Measurements from ENCODE around the gene SLC7A5.

Gene SLC7A5

DNA sequence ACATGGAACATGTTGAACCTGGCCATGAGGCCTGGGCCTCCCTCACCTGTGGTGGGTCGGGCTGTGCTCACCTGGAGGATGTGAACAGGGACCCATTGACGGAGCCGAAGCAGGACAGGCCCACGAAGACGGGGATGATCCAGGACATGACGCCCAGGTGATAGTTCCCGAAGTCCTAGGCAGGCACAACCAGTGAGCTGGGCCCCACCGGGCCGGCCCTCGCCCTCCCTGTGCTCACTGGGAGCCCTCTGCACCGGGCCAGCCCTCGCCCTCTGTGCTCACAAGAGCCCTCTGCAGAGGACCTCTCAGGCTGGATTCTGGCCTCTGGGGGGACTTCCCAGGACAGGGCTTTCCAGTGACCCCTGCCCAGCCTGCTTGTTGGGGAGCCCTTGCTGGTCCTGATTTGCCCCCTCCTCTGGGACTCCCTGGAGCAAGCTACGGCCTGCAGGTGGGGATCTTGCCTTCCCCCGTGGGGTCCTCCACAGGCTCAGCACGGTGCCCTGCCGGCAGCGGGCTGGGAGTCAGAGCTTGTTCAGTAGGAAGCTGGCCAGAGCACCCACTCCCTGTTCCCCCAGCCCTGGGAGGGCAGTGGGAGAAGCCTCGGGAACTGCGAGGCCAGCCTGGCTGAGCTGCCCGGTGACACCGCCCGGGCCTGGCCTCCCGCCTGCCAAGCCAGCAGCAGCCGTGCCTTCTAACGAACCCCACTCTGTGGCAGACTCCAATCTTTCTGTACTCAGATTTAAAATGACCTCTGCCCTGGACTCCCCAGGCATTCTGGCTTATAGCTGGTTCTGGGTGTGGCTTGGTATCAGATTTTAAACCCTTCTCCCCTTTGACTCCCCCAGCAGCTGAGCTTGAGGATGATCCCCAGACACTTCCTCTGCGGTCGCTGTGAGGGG is 30.4 kb downstream of the SLC7A5 start:
- DNase-seq (ENCODE audit: low read depth) = no peak
- TF ChIP-seq, protein P1, sequence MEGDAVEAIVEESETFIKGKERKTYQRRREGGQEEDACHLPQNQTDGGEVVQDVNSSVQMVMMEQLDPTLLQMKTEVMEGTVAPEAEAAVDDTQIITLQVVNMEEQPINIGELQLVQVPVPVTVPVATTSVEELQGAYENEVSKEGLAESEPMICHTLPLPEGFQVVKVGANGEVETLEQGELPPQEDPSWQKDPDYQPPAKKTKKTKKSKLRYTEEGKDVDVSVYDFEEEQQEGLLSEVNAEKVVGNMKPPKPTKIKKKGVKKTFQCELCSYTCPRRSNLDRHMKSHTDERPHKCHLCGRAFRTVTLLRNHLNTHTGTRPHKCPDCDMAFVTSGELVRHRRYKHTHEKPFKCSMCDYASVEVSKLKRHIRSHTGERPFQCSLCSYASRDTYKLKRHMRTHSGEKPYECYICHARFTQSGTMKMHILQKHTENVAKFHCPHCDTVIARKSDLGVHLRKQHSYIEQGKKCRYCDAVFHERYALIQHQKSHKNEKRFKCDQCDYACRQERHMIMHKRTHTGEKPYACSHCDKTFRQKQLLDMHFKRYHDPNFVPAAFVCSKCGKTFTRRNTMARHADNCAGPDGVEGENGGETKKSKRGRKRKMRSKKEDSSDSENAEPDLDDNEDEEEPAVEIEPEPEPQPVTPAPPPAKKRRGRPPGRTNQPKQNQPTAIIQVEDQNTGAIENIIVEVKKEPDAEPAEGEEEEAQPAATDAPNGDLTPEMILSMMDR (conservative IDR thresholded peaks at IDR 0.05; ENCODE audit: low read depth, low read length) = no peak

DNA sequence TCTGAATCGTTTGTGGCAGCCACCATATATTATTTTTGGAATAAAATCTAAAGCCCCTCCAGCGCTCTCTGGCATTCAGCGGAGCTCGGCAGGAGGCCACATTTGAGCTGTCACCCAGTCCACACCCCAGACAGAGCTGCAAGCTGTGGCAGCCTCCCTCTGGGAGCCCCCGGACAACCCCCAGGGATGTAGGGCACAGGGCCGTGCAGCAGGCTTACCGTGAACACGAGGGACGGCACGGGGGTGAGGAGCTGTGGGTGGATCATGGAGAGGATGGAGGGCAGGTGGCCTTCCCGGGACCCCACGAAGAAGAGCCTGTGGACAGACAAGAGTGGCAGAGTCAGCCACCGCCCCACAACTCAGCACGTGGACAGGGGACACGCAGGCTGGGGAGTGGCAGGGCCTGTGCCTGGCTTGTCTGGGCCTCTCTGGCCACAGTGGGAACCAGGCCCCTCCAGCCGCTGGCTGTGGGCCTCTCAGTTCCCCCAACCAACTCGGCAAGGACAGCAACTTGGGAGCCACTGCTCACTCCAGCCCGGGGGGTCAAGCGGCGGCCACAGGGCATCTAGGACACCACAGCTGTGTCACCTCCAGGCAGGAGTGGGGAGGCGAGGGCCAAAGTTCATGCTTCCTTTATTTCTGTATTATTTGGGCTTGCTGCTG is 31.5 kb downstream of the SLC7A5 start:
- no peak for DNase-seq (ENCODE audit: low read depth)
- H3K4me3 ChIP-seq (ENCODE audit: low read length) = no peak overlapping the region
- TF ChIP-seq, protein P1 (conservative IDR thresholded peaks at IDR 0.05; ENCODE audit: low read depth, low read length) = no peak

More for the DNA sequence above, 30.4 kb downstream of the SLC7A5 start:
- no peak overlapping the region for H3K4me3 ChIP-seq (ENCODE audit: low read length)

DNA sequence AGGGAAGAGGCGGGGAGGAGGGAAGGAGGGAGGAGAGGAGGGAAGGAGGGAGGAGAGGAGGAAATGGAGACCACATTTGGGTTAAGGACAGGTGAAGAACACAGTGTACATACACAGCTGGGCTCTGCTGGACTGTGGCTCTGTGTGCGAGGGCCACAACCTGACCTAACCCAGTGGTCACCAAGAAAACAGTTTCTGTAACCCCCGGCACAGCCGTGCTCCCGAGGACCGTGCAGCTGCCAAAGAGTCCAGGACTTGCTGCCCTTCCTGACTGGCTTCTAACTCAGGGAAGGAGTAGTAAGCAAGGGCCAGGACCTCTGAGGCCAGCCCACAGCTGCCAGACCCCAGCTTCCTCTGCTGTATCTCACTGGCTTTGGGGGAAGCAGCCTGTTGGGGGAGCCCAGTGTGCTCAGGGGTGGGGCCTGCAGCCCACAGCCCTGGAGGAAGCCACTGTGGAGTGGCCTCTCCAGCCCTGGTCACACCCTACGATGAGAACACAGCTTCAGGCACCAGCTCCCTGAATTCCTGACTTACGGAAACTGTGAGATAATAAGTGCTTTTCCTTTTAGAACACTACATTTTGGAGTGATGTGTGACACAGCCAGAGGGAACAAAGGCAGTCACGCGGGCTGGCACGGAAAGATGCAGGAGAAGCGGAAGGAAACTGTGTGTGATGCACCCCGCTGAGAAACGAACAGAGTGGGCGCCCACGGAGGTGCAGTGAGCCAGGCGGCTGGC is 32.3 kb downstream of the SLC7A5 start:
- DNase-seq (ENCODE audit: low read depth) = no peak
- no peak overlapping the region for H3K4me3 ChIP-seq (ENCODE audit: low read length)

DNA sequence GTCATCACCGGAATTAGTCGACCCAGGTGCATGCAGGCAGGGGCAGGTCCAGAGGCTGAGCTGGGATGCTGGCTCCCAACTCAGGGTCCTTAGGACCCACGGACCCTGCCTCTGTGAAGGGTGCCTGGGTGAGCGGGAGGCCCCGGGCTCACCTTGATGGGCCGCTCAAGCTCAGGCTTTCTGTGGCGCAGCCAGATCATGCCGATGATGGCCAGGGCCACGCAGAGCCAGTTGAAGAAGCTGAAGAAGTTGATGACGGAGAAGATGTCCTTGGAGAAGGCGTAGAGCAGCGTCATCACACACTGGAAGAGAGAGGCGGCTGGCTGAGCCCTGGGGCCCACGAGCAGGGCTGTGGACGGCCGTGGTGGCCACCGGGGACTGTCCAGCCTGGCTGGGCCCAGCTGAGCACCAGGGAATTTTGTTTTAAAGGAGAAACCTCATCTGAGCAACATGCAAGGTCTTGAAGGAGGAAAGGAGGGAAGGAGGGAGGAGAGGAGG is 32.9 kb downstream of the SLC7A5 start:
- DNase-seq (ENCODE audit: low read depth) = no peak

More for the DNA sequence above, 32.3 kb downstream of the SLC7A5 start:
- TF ChIP-seq, protein P1 (conservative IDR thresholded peaks at IDR 0.05; ENCODE audit: low read depth, low read length) = no peak

DNA sequence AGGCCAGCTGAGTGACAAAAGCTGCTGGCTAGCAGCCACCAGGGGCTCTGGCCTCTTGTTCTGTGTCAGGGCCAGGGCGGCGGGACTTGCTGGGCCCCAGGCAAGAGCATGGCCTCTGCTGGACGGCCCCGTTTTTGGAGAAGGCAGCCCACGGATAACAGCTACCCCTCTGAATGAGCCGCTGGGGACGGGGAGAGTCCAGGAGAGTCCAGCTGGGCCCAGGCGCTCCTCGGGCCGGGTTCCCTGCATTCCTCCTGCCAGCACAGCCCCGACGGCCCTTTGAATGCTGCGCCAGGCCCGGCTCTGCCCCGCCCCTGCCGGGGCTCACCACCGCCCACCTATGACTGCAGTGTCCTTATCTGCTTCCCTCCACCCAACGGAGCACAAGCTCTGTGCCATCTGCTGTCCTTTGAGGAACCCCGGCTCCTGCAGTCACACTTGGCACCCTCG is 33.4 kb downstream of the SLC7A5 start:
- no peak for DNase-seq (ENCODE audit: low read depth)
- no peak overlapping the region for H3K4me3 ChIP-seq (ENCODE audit: low read length)
- TF ChIP-seq, protein P1 (conservative IDR thresholded peaks at IDR 0.05; ENCODE audit: low read depth, low read length) = no peak

More for the DNA sequence above, 32.9 kb downstream of the SLC7A5 start:
- TF ChIP-seq, protein P1 (conservative IDR thresholded peaks at IDR 0.05; ENCODE audit: low read depth, low read length) = no peak
- no peak overlapping the region for H3K4me3 ChIP-seq (ENCODE audit: low read length)

DNA sequence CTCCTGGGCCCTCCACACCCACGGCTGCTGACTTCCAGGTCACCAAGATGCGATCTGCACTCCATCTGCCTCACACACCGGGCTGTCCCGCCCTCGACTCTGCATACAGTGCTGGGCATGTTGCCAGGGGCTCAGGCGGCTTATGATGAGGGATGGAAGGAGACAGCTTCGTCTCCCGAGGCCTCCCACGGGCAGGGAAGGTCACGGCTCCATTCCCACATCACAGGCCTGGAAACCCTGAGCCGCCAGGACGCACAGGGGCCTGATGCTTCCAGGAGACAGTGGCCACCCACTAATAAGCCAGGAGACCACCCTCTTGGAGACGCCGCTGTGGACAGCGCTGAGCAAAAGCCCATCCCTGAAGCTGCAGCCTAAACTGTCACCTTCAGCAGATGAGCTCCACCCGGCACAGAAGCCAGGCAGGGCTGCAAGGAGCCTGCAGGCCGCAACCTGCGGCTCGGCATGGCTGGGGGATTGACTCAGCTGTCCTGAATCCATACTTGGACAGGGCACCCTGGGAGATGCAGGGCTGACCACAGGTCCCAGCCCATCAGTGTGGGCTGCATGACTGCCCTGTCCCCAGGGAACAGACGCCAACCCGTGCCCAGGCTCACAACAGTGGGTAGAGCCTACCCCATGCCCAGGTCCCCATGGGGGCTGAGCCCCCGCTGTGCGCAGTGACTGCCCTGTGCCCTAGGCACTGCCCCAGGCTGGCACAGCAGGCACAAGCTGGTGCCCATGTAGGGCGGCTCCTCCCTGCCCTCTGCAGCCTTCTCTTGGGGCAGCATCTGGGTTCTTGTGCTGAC is 34.4 kb downstream of the SLC7A5 start:
- TF ChIP-seq, protein P1 (conservative IDR thresholded peaks at IDR 0.05; ENCODE audit: low read depth, low read length) = peak; percentile 4
- no peak overlapping the region for H3K4me3 ChIP-seq (ENCODE audit: low read length)
- peak; percentile 77 for DNase-seq (ENCODE audit: low read depth)

All from retinal pigment epithelial cell (primary cell).